Spleen (tissue), 11 donors: ENCODE measurements around the gene PDHA2. TPM values are rescaled to one million over a fixed set of nuclear protein-coding genes. Genes with fewer than 3 reads are reported as not detected.

ENCODE experiments used
- DNase-seq: peaks from one replicate; pipeline ENCODE4 v3.0.0-alpha.2; 2020
- H3K27ac ChIP-seq, 8 donors: fragments of 200-600 bp; sonication (generic) in 7 of 8; 1 replicate in 4 of 8; 2 replicates in 4 of 8; pipeline versions ENCODE4 v1.5.0 to v1.8.0; 2016 to 2021; ENCODE audit warnings: inconsistent platforms in 4 of 8, mild to moderate bottlenecking in 4 of 8, moderate library complexity in 1 of 8
- H3K27me3 ChIP-seq, 7 donors: fragments of 200-600 bp; sonication (generic) in 6 of 7; replicated peaks in 1 of 7; 1 replicate in 4 of 7; 2 replicates in 3 of 7; pipeline versions ENCODE4 v1.5.0 to v1.8.0; 2016 to 2021; ENCODE audit warnings: inconsistent platforms in 3 of 7, mild to moderate bottlenecking in 1 of 7
- H3K36me3 ChIP-seq, 6 donors: fragments of 200-600 bp; sonication (generic) in 5 of 6; 1 replicate in 4 of 6; 2 replicates in 2 of 6; pipeline versions ENCODE4 v1.5.0 to v1.8.0; 2016 to 2021; ENCODE audit warnings: inconsistent platforms in 2 of 6
- H3K4me1 ChIP-seq, 6 donors: fragments of 200-600 bp; sonication (generic) in 5 of 6; 1 replicate in 3 of 6; 2 replicates in 3 of 6; pipeline versions ENCODE4 v1.5.0 to v1.8.0; 2016 to 2021; ENCODE audit warnings: inconsistent platforms in 3 of 6
- H3K4me3 ChIP-seq, 8 donors: fragments of 200-600 bp; sonication (generic) in 7 of 8; 1 replicate in 4 of 8; 2 replicates in 4 of 8; pipeline versions ENCODE4 v1.5.0 to v1.8.0; 2016 to 2021; ENCODE audit warnings: inconsistent platforms in 4 of 8, mild to moderate bottlenecking in 4 of 8, moderate library complexity in 2 of 8
- H3K9me3 ChIP-seq, 8 donors: fragments of 200-600 bp; sonication (generic) in 7 of 8; 1 replicate in 4 of 8; 2 replicates in 4 of 8; pipeline versions ENCODE4 v1.5.0 to v1.8.0; 2016 to 2021; ENCODE audit warnings: inconsistent platforms in 4 of 8
- CTCF ChIP-seq, 11 experiments: fragments of 200-600 bp in 7 of 11; fragments of 450-650 bp in 4 of 11; sonication (generic) in 4 of 11; IDR thresholded peaks in 8 of 11; conservative IDR thresholded peaks in 3 of 11; 1 replicate in 7 of 11; 2 replicates in 4 of 11; pipeline versions ENCODE4 v1.4.0 to v1.8.0; 2016 to 2021; ENCODE audit warnings: antibody characterized with exemption in 11 of 11, inconsistent platforms in 4 of 11, mild to moderate bottlenecking in 1 of 11
- POLR2A ChIP-seq, 3 donors: fragments of 450-650 bp; IDR thresholded peaks; one replicate each; pipeline ENCODE4 v1.5.1; 2017; ENCODE audit warnings: antibody characterized with exemption in 3 of 3, mild to moderate bottlenecking in 1 of 3
- POLR2AphosphoS5 ChIP-seq, 3 donors: sonication (generic); formaldehyde crosslinking; IDR thresholded peaks; one replicate each; pipeline ENCODE4 v1.5.1; 2017; ENCODE audit warnings: antibody characterized with exemption in 3 of 3
- WGBS, 5 donors: extraction: QIAGEN DNeasy Blood & Tissue Kit in 3 of 5; methylation state at CpG; one replicate each; pipeline versions ENCODE4 v1.1.5 to v1.1.7; 2013 to 2018; 5-methylcytosine and 5-hydroxymethylcytosine counted together
- intact Hi-C: fragments of 100-400 bp; cut with DNase I; formaldehyde crosslinking; loops from one replicate; pipeline ENCODE4 v1.15.0; 2023; ENCODE audit warnings: low total_unique reads
- polyA plus RNA-seq, 3 donors: library from polyadenylated mRNA; stranded (reverse); fragments of 200-250 nt; gene quantifications; one replicate each; pipeline ENCODE4 v1.2.1, GENCODE V29; 2013
- total RNA-seq, 7 donors: library from RNA; depleted of rRNA in 3 of 7; stranded (reverse); fragments of >200 nt in 3 of 7; fragmentation: NEBNext Ultra II Directional in 4 of 7; extraction: Animal tissue kit (Norgen Biotek cat#: 25700) in 4 of 7; gene quantifications; one replicate each; pipeline versions ENCODE4 v1.1.0 to v1.2.1, GENCODE V29; 2016 to 2021
- donor health status: healthy with polysubstance abuse.
- donor health status: DM: no; HTN: no; CAD: no; lungs with moderate emphysema.
- donor health status: DM: no; HTN: no; CAD: no.
- donor health status: Bipolar disorder and iron deficiency.
- donor health status: healthy.
- donor health status: DM: no; HTN: no; CAD: no.
- donor health status: DM: yes; HTN: yes; CAD: no.

PDHA2 gene
- total and polyA plus RNA-seq, 10 donors = not detected

GRCh38 chr4:95835672-95836071 is 4.2 kb upstream of the PDHA2 start:
- no peak for DNase-seq
- H3K4me1 ChIP-seq = no peaks in the 10 kb centered on the region
- 31 to 39% (median 33%) methylated on average over 3 of the region's 3 CpGs for WGBS, 5 donors

GRCh38 chr4:95838192-95838591 is 1.7 kb upstream of the PDHA2 start:
- intact Hi-C loops = no loop called here
- no peaks in the 10 kb centered on the region for H3K4me1 ChIP-seq
- H3K27ac ChIP-seq = no peak overlapping the region
- 72 to 94% (median 85%) methylated on average over 2 of the region's 2 CpGs for WGBS, 5 donors
- H3K27me3 ChIP-seq = no peaks in the 10 kb centered on the region
- H3K36me3 ChIP-seq = no peaks in the 10 kb centered on the region
- DNase-seq = no peak
- TF ChIP-seq CTCF (IDR thresholded peaks at IDR 0.05 in 8 of 11, conservative IDR thresholded peaks at IDR 0.05 in 3 of 11) (no peak), POLR2AphosphoS5 (IDR thresholded peaks at IDR 0.05) (no peak)
- H3K4me3 ChIP-seq = no peak overlapping the region
- H3K9me3 ChIP-seq = peaks cover 0 to 10% (median 0%) of the 10 kb centered on the region in 8 donors

More at GRCh38 chr4:95835672-95836071, 4.2 kb upstream of the PDHA2 start:
- Histone ChIP-seq H3K27me3 (no peaks in the 10 kb centered on the region), H3K36me3 (no peaks in the 10 kb centered on the region), H3K9me3 (peaks cover 0 to 10% (median 0%) of the 10 kb centered on the region in 8 donors), H3K4me3 (no peak overlapping the region), H3K27ac (no peak overlapping the region)
- TF ChIP-seq CTCF (IDR thresholded peaks at IDR 0.05 in 8 of 11, conservative IDR thresholded peaks at IDR 0.05 in 3 of 11) (peak in 1 of 11 experiments; percentile 8), POLR2A (IDR thresholded peaks at IDR 0.05) (no peak), POLR2AphosphoS5 (IDR thresholded peaks at IDR 0.05) (no peak)
- intact Hi-C loops = no loop called here

DNA sequence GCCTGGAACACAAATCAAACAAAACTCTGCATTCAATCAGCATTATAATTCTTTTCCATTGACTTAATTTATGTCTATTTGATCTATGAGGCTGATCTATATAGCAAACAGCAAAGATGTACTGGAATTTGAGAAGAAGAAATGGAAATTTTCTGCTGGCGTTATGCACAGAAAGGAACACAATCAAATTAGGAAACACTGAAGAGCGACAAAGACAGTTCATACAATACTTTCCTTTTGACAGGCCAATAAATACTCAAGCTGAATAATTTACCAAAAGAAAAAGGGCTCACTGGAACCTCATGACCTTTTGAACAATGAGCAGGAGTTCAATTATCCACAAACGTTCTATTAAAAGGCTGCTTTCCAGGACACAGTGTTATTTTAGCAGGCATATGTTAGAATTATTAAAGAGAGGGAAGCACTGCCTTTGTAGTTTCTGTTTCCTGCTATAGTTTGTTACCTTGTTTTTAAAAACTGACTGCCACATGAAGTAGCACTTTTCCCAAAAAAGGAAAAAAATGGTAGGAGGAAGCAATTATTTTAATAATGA is 8.1 kb downstream of the PDHA2 start:
- Histone ChIP-seq H3K36me3 (no peaks in the 10 kb centered on the region), H3K27ac (no peak overlapping the region), H3K4me3 (no peak overlapping the region), H3K4me1 (no peaks in the 10 kb centered on the region), H3K9me3 (peaks cover 0 to 12% (median 0%) of the 10 kb centered on the region in 8 donors), H3K27me3 (no peaks in the 10 kb centered on the region)
- no peak for DNase-seq
- TF ChIP-seq POLR2A (IDR thresholded peaks at IDR 0.05) = no peak
- no peak for TF ChIP-seq CTCF (IDR thresholded peaks at IDR 0.05 in 8 of 11, conservative IDR thresholded peaks at IDR 0.05 in 3 of 11)
- intact Hi-C loops = no loop called here
- 56 to 70% (median 62%) methylated on average over 3 of the region's 3 CpGs for WGBS, 5 donors

- H3K27me3 ChIP-seq = no peaks in the 10 kb centered on the region
- no peak for DNase-seq
- H3K4me1 ChIP-seq = no peaks in the 10 kb centered on the region
- intact Hi-C loops = no loop called here
- no peaks in the 10 kb centered on the region for H3K36me3 ChIP-seq
- no peak overlapping the region for H3K4me3 ChIP-seq
- H3K27ac ChIP-seq = no peak overlapping the region
- TF ChIP-seq POLR2A (IDR thresholded peaks at IDR 0.05) = no peak
- no peak for TF ChIP-seq POLR2AphosphoS5 (IDR thresholded peaks at IDR 0.05)
- no peak for TF ChIP-seq CTCF (IDR thresholded peaks at IDR 0.05 in 8 of 11, conservative IDR thresholded peaks at IDR 0.05 in 3 of 11)
- H3K9me3 ChIP-seq = peaks cover 0 to 12% (median 0%) of the 10 kb centered on the region in 8 donors
These were observed 10.3 kb downstream of the PDHA2 start for GRCh38 chr4:95850161-95850560.
